Right hindlimb (tissue), 1 donor: ENCODE results near the gene PLEKHN1.
A peak's percentile ranks its signal among the peaks of the same experiment; 100 is the strongest.
"Not testable (repeated sequence)": the region's sequence is repeated elsewhere in the genome, so short reads cannot be mapped to it uniquely, and the experiment has no call there.

Source experiments
- DNase-seq: peaks from one replicate; pipeline ENCODE4 v3.0.0-alpha.2; 2018

PLEKHN1 gene

GRCh38 chr1:943545-944340 lies 22.5 kb upstream of the PLEKHN1 start:
- DNase-seq: no peak

GRCh38 chr1:944341-945325 lies 21.6 kb upstream of the PLEKHN1 start:
- peak; percentile 73 for DNase-seq

GRCh38 chr1:945688-946556 lies 20.4 kb upstream of the PLEKHN1 start:
- no peak for DNase-seq

GRCh38 chr1:946811-947210 lies 19.5 kb upstream of the PLEKHN1 start:
- not testable (repeated sequence) for DNase-seq

- no peak for DNase-seq
Measured at GRCh38 chr1:947958-948357, 18.3 kb upstream of the PLEKHN1 start.

GRCh38 chr1:950268-950667 lies 16.0 kb upstream of the PLEKHN1 start:
- DNase-seq: no peak

GRCh38 chr1:950881-951280 lies 15.4 kb upstream of the PLEKHN1 start:
- no peak for DNase-seq

- no peak for DNase-seq
Measured at GRCh38 chr1:951364-951763, 14.9 kb upstream of the PLEKHN1 start.

- no peak for DNase-seq
Measured at GRCh38 chr1:952201-952600, 14.1 kb upstream of the PLEKHN1 start.

- no peak for DNase-seq
Measured at GRCh38 chr1:952603-953002, 13.7 kb upstream of the PLEKHN1 start.

GRCh38 chr1:953524-954320 lies 12.6 kb upstream of the PLEKHN1 start:
- DNase-seq: no peak

- no peak for DNase-seq
Measured at GRCh38 chr1:954927-955326, 11.4 kb upstream of the PLEKHN1 start.

- no peak for DNase-seq
Measured at GRCh38 chr1:955474-955873, 10.8 kb upstream of the PLEKHN1 start.

- DNase-seq: no peak
Measured at GRCh38 chr1:956636-957035, 9.6 kb upstream of the PLEKHN1 start.

GRCh38 chr1:958823-959730 lies 7.2 kb upstream of the PLEKHN1 start, which contains the start of gene NOC2L:
Gene NOC2L, minus strand, starts transcription at chr1:959256. Its CDS starts 16 bp downstream, at chr1:959240.
- DNase-seq: peak; percentile 96

- DNase-seq: no peak
Measured at GRCh38 chr1:959731-960362, 6.4 kb upstream of the PLEKHN1 start.

- DNase-seq: peak; percentile 84
Measured at GRCh38 chr1:960363-961131, 5.7 kb upstream of the PLEKHN1 start, which contains the start of gene KLHL17. Gene KLHL17, plus strand, starts transcription at chr1:960584. Its CDS starts 110 bp downstream, at chr1:960694.

GRCh38 chr1:961132-961669 lies 5.1 kb upstream of the PLEKHN1 start:
- no peak for DNase-seq
